ENCODE data around the gene PPP1R8. TPM values are rescaled to one million over a fixed set of nuclear protein-coding genes. Genes with fewer than 3 reads are reported as not detected.

PPP1R8 gene
- total and polyA plus RNA-seq, 2 experiments from 2014 or later: 13.4 to 50.5 TPM

- TF ChIP-seq ETS1 (IDR thresholded peaks at IDR 0.05): no peak
Measured at GRCh38 chr1:27849951-27850350, 19.4 kb downstream of the PPP1R8 start (continued).

GRCh38 chr1:27855085-27855484 is 24.5 kb downstream of the PPP1R8 start:
- H3K36me3 Mint-ChIP-seq (ENCODE audit: low read depth): peaks cover 28% of the 10 kb centered on the region
- Histone ChIP-seq H3K4me3 (no peak overlapping the region), H3K4me1 (ENCODE audit: insufficient read depth) (no peaks in the 10 kb centered on the region; the same call in 1 of the 2 replicates), H3K27ac (ENCODE audit: low read depth) (no peak overlapping the region), H3K27me3 (ENCODE audit: insufficient read depth) (no peaks in the 10 kb centered on the region), H3F3A (replicated peaks; ENCODE audit: low read depth) (peaks cover 8% of the 10 kb centered on the region; the same call in 1 of the 2 replicates), H3K79me2 (replicated peaks; ENCODE audit: insufficient read depth) (no peaks in the 10 kb centered on the region), H4K20me1 (replicated peaks; ENCODE audit: insufficient read depth) (peaks cover 3% of the 10 kb centered on the region; the same call in 1 of the 2 replicates), H3K9me2 (ENCODE audit: insufficient read depth) (no peaks in the 10 kb centered on the region), H3K36me3 (ENCODE audit: insufficient read depth) (peaks cover 14% of the 10 kb centered on the region), H3K4me2 (no peak overlapping the region), H2AFZ (no peak overlapping the region)
- H3K27me3 Mint-ChIP-seq (ENCODE audit: insufficient read depth, low read depth, poor library complexity): peaks cover 13% of the 10 kb centered on the region
- peaks cover 6% of the 10 kb centered on the region for H3K4me1 Mint-ChIP-seq
- H3K9me3 Mint-ChIP-seq: peaks cover 18% of the 10 kb centered on the region
- DNase-seq (ENCODE audit: low spot score): no peak
- TF ChIP-seq CTCF (conservative IDR thresholded peaks at IDR 0.05; ENCODE audit: low read depth in 2 of 2) (no peak), JUNB (IDR thresholded peaks at IDR 0.05; ENCODE audit: unreplicated experiment) (no peak), ZNF462 (CRISPR knock-in tag; IDR thresholded peaks at IDR 0.05) (no peak), ZNF114 (CRISPR knock-in tag; IDR thresholded peaks at IDR 0.05) (no peak), EZH2phosphoT487 (IDR thresholded peaks at IDR 0.05; ENCODE audit: unreplicated experiment) (no peak), CREB1 (CRISPR knock-in tag; IDR thresholded peaks at IDR 0.05; ENCODE audit: low read depth) (no peak), NANOG (IDR thresholded peaks at IDR 0.05; ENCODE audit: borderline replicate concordance) (no peak)
- no peak for ATAC-seq
- no peak overlapping the region for H3K4me3 Mint-ChIP-seq
- no peak overlapping the region for H3K27ac Mint-ChIP-seq
